GM18502 (cell line): Measurements from ENCODE around the gene DDHD1.
A peak's percentile ranks its signal among the peaks of the same experiment; 100 is the strongest.
"Not testable (repeated sequence)": the region's sequence is repeated elsewhere in the genome, so short reads cannot be mapped to it uniquely, and the experiment has no call there.

Experiments used
- ATAC-seq: cut with Tn5 transposase; IDR thresholded peaks from one replicate; pipeline ENCODE4 v1.9.1; 2021; ENCODE audit warnings: mild to moderate bottlenecking; ENCODE audit not compliant: unreplicated experiment, poor library complexity

The DDHD1 gene

DNA sequence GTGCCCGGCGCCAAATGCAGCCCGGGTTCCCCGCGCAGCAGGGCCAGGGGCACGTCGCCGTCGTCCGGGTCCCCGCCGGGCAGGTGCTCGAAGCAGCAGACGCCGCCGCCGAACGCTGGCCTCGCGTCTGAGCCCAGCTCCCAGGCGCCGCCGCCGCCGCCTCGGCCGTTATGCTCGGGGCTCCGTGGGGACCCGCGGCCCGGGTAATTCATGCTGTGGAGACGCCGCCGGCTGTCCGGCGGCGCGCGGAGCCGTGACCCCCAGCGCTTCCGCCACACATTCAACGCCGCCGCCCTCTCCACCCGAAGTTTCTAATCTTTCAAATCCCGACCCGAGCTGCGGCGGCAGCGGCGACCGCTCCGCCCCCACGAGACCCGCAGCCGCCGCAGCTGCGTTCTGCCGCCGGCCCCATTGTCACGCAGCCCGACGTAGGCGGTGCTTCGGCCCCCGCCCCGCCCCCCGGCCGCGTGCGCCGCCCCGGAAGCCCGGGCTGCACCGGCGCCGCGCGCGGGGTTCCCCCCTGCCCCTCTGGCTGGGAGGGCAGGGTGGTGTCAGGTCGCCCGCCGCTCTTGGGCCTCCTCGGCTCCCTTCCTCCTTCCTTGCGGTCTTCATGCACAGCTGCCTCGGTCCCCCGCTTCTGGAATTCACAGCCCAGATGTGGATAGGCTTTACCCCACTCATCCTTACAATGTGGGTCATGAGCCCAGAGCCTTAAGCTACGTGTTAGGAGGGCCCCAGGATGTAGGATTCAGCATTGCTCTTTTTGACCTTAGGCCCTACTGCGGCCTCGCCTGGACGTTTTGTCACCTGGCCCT is at the start of gene DDHD1:
Gene DDHD1, minus strand, starts transcription at position 437 of the 815 bp plus-strand sequence. Its CDS starts 225 bp downstream, at position 212.
- ATAC-seq = peak; percentile 76

DNA sequence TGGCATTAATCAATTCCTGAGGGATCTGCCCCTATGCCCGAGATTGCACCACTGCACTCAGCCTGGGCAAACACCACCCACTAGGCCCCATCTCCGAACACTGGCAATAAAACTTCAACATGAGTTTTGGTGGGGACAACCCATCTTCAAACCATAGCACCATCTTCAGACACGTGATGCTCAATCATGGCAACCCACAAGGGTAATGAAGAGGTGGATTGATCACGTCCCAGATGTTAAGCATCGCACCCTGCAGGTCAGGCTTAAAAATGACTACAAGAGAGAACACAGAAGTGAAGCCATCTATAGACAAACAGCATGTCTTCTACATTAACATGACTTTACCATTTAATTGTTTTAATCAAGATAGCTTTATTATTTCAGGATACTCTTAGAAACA is 42.8 kb upstream of the DDHD1 start:
- ATAC-seq = no peak

- ATAC-seq = no peak
Measured at GRCh38 chr14:53193193-53193592, 40.1 kb upstream of the DDHD1 start.

- ATAC-seq = no peak
Measured at GRCh38 chr14:53192052-53192760, 39.1 kb upstream of the DDHD1 start.

GRCh38 chr14:53190938-53191337 is 37.8 kb upstream of the DDHD1 start:
- no peak for ATAC-seq

DNA sequence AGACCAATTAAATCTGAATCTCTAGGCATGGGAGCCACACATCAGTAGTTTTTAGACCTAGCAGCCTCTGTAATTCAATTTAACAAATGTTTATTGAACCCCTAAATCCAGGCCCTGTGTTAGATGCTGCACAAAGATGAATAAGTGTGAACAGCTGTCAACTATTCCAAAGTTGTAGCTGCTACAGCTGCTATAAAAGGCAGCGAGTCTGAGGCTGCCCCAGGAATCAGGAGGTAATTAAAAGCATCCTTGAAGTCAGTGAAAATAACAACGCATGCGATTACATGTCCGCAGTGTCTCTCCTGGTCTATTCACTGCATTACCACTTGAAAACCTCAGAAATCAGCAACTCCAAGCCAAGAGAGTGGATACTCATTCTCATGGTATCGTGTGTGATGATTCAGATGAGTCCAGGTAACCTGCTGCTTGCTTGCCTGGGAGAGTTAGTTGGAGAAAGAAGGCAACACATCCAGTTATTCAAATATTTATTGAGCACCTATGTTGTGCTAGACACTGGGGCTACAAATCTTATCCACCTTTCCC is 34.9 kb upstream of the DDHD1 start:
- no peak for ATAC-seq

- ATAC-seq = no peak
Measured at GRCh38 chr14:53186532-53186931, 33.4 kb upstream of the DDHD1 start.

- ATAC-seq = no peak
Measured at GRCh38 chr14:53183611-53184010, 30.5 kb upstream of the DDHD1 start.

- no peak for ATAC-seq
Measured at GRCh38 chr14:53183056-53183455, 29.9 kb upstream of the DDHD1 start.

GRCh38 chr14:53181463-53182081 is 28.4 kb upstream of the DDHD1 start:
- not testable (repeated sequence) for ATAC-seq

DNA sequence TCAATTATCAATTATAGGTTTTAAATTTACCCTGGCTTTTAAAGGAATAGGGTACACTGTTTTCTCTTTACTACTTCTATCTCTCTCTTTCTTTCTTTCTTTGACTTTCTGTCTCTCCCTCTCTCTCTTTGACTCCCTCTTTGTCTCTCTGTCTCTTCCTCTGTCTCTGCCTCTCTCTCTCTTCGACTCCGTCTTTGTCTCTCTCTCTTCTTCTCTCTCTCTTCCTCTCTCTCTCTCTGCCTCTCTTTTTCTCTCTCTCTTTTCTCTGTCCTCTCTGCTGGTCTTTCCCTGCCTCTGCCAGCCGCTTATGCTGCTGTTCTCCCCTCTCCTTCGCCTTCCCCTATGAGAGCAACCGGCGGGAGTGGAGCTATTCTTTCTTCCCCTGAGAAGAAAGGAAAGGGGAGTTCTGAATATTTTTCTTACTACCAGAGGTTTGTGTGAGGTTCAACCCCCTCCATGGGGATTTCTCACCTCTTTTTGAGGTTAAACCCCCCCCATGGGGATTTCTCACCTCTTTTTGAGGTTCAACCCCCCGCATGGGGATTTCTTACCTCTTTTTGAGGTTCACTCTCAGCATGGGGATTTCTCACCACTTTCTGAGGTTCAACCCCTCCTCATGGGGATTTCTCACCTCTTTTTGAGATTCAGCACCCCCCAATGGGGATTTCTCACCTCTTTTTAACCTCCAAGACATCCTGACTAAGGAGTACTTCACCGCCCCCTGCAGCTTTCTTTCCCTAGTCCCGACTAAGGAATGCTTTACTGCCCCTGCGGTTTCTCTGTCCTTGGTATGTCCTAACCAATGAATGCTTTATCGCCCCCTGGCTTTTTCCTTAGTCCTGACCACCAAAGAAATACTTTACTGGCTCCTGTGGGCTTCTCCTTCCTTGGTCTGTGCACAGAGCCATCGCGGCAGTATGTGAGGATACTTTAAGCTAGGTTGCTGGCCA is 27.4 kb upstream of the DDHD1 start:
- ATAC-seq = no peak

DNA sequence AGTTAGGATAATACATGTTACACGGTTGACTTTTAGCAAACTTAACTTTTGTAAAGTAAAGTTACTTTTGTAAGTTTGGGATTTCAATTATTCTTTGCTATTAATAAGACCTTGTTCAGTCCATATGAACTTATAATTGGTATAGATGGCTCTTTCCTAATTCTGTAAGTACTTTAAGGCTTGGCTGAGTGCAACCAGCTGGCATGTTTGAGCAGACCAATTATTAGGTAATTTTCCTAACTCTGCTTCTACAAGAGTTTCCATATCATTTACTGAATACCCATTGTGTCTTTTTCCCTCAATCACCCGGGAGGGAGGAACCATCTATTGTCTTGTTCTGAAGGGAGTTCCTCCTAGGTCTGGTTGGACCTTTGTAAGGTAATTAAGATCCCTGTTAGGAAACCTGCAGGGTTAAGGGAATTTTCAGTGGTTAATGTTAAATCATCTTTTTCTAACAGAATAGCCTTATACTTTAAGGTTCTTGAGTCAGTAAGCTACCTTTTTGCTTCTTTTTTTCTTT is 26.4 kb upstream of the DDHD1 start:
- ATAC-seq = not testable (repeated sequence)

GRCh38 chr14:53175375-53175774 is 22.3 kb upstream of the DDHD1 start:
- ATAC-seq = no peak

- no peak for ATAC-seq
Measured at GRCh38 chr14:53174918-53175317, 21.8 kb upstream of the DDHD1 start.

DNA sequence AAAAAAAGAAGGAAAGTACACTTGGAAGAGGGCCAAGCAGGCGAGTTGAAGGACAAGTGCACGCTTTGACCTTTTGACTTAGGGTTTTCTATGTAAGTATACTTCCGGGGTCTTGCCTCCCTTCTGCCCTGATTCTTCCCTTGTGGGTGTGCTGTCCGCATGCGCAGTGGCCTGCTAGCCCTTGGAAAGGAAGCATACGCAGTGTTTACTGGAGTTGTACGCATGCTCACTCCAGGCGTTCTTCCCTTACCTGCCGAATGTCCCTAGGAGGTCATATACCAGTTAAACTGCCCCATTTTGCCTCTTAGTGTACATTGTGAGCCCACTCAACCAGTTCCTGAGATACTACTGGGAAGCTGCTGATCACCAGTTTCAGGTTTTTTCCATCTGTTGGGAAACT is 15.7 kb upstream of the DDHD1 start:
- ATAC-seq = no peak

GRCh38 chr14:53167602-53168328 is 14.6 kb upstream of the DDHD1 start:
- ATAC-seq = no peak

DNA sequence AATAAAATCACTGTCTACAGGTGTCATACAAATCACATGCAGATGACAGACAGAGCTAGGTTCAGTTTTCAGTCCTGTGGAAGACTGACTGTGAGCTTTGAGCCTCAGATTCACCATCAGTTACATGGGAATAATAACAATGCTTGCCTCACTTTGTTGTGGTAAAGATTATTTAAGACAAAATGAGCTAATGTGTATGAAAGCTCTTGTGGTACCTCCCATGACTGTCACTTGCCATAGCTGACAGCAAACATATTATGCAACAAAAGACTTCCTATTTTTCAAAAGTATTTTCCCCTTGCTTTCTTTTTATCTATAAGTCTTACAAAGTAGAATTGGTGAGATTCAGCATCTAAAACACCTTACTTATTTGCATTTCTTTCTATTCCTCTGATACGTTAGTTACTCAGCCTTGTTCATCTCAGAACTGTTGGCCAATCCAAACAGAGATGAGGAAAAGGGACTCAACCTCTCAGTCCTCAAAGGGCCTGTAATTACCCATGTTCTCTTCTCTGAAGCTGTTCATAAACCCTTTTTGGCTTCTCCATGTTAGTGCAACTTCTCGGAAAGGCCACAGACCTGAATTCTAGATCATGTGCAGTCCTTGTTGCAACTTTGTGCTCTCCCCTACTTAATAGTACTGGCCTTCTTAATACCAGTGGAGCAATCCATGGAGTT is 8.8 kb upstream of the DDHD1 start:
- no peak for ATAC-seq

DNA sequence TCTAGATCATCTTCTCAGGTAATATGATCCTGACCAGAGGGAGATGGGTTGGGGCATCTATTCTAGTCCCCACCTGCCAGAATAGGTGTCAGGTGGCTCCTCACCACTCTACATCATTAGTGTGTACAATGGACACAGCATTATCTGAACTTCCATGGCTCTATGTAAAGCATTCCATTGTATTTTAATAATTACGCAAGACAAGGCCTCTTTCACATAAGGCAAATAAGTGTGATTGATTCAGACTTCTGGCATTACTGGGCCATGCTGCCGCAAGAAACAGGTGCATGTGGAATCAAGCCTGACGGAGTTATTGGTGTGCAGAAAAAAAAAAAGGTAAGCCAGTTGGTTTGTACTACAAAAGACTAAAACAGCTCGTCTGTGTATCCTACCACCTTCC is 3.1 kb upstream of the DDHD1 start:
- ATAC-seq = no peak
